Smooth muscle cell (in vitro differentiated cells): ENCODE data around the gene FBXL20. TPM values are rescaled to one million over a fixed set of nuclear protein-coding genes. Genes with fewer than 3 reads are reported as not detected.

Source experiments
- DNase-seq: peaks from one replicate; lab custom pipeline; 2025; ENCODE audit not compliant: unreplicated experiment; lab: John Stamatoyannopoulos, UW
- H2AFZ ChIP-seq: fragments of 200-600 bp; sonication (generic); 2 replicates; pipeline ENCODE4 v1.6.0; 2016; ENCODE audit warnings: antibody characterized with exemption, low read depth, mild to moderate bottlenecking
- H3F3A ChIP-seq: fragments of 200-600 bp; sonication (generic); 2 replicates; pipeline ENCODE4 v1.6.0; 2017; ENCODE audit warnings: antibody characterized with exemption, low read depth
- H3K27ac ChIP-seq: fragments of 200-600 bp; sonication (generic); 2 replicates; pipeline ENCODE4 v1.5.1; 2016; ENCODE audit warnings: low read depth, mild to moderate bottlenecking
- H3K27me3 ChIP-seq: fragments of 200-600 bp; sonication (generic); 2 replicates; pipeline ENCODE4 v1.6.1; 2016; ENCODE audit warnings: low read depth, mild to moderate bottlenecking
- H3K36me3 ChIP-seq: fragments of 200-600 bp; sonication (generic); 2 replicates; pipeline ENCODE4 v1.5.1; 2016; ENCODE audit warnings: low read depth
- H3K4me1 ChIP-seq: fragments of 200-600 bp; sonication (generic); 2 replicates; pipeline ENCODE4 v1.5.1; 2016; ENCODE audit warnings: low read depth
- H3K4me2 ChIP-seq: fragments of 200-600 bp; sonication (generic); 2 replicates; pipeline ENCODE4 v1.6.0; 2016; ENCODE audit warnings: mild to moderate bottlenecking
- H3K4me3 ChIP-seq: fragments of 200-600 bp; sonication (generic); 2 replicates; pipeline ENCODE4 v1.5.1; 2016; ENCODE audit warnings: mild to moderate bottlenecking
- H3K79me2 ChIP-seq: fragments of 200-600 bp; sonication (generic); 2 replicates; pipeline ENCODE4 v1.6.0; 2016; ENCODE audit warnings: low read depth, mild to moderate bottlenecking
- H3K9ac ChIP-seq: fragments of 200-600 bp; sonication (generic); 2 replicates; pipeline ENCODE4 v1.6.0; 2016; ENCODE audit warnings: low read depth
- H3K9me3 ChIP-seq: fragments of 200-600 bp; sonication (generic); replicated peaks from 2 replicates; pipeline ENCODE4 v1.5.1; 2016; ENCODE audit warnings: low read depth
- H4K20me1 ChIP-seq: fragments of 200-600 bp; sonication (generic); 2 replicates; pipeline ENCODE4 v1.6.0; 2016; ENCODE audit warnings: low read depth
- CTCF ChIP-seq: fragments of 200-600 bp; sonication (generic); IDR thresholded peaks from 2 replicates; pipeline ENCODE4 v1.5.1; 2017; ENCODE audit warnings: borderline replicate concordance, mild to moderate bottlenecking, antibody characterized with exemption; ENCODE audit not compliant: insufficient read depth, poor library complexity, severe bottlenecking
- WGBS: methylation state at CpG from one replicate; pipeline ENCODE4 v1.1.7; 2016; ENCODE audit warnings: low lambda C conversion rate; 5-methylcytosine and 5-hydroxymethylcytosine counted together
- polyA plus RNA-seq: library from polyadenylated mRNA; unstranded; fragments of >200 nt; fragmentation: Nextera tagmentation; extraction: Ambion mirVana; gene quantifications from 2 replicates; pipeline ENCODE4 v1.2.1, GENCODE V29; 2016
- total RNA-seq: library from RNA; depleted of rRNA; stranded (reverse); fragments of >200 nt; gene quantifications from 2 replicates; pipeline ENCODE4 v1.2.3, GENCODE V29; 2014

Gene FBXL20
- total and polyA plus RNA-seq, 2 experiments from 2014 or later = 8.0 to 19.9 TPM

- no peak overlapping the region for H3K27ac ChIP-seq
- no peaks in the 10 kb centered on the region for H3K27me3 ChIP-seq
- 94% methylated on average over 2 of the region's 2 CpGs for WGBS
- H3K9me3 ChIP-seq = no peaks in the 10 kb centered on the region
- H2AFZ ChIP-seq = no peak overlapping the region
- no peaks in the 10 kb centered on the region for H3F3A ChIP-seq
- no peak for DNase-seq
- H3K4me3 ChIP-seq = no peak overlapping the region
- no peak for TF ChIP-seq CTCF
- H4K20me1 ChIP-seq = peaks cover 91% of the 10 kb centered on the region
- peaks cover 57% of the 10 kb centered on the region for H3K79me2 ChIP-seq
- H3K4me1 ChIP-seq = no peaks in the 10 kb centered on the region
- no peak overlapping the region for H3K9ac ChIP-seq
- H3K36me3 ChIP-seq = no peaks in the 10 kb centered on the region
- no peak overlapping the region for H3K4me2 ChIP-seq
Measured at GRCh38 chr17:39393736-39394135, 7.7 kb downstream of the FBXL20 start.

GRCh38 chr17:39391448-39391847 is 10.0 kb downstream of the FBXL20 start:
- Histone ChIP-seq H3K9me3 (no peaks in the 10 kb centered on the region), H3K4me1 (no peaks in the 10 kb centered on the region), H3K79me2 (peaks cover 45% of the 10 kb centered on the region), H3K27ac (no peak overlapping the region), H3F3A (no peaks in the 10 kb centered on the region), H4K20me1 (peaks cover 90% of the 10 kb centered on the region), H3K27me3 (no peaks in the 10 kb centered on the region), H3K4me3 (no peak overlapping the region), H3K9ac (no peak overlapping the region), H3K36me3 (no peaks in the 10 kb centered on the region), H2AFZ (no peak overlapping the region), H3K4me2 (no peak overlapping the region)
- WGBS = 90% methylated on average over 5 of the region's 5 CpGs
- no peak for TF ChIP-seq CTCF
- no peak for DNase-seq

GRCh38 chr17:39385040-39385439 is 16.4 kb downstream of the FBXL20 start:
- H3K9ac ChIP-seq = no peak overlapping the region
- H3K79me2 ChIP-seq = peaks cover 17% of the 10 kb centered on the region
- no peak overlapping the region for H3K27ac ChIP-seq
- H3K4me2 ChIP-seq = no peak overlapping the region
- no peaks in the 10 kb centered on the region for H3K36me3 ChIP-seq
- WGBS = 90% methylated on average over 6 of the region's 6 CpGs
- no peak overlapping the region for H3K4me3 ChIP-seq
- TF ChIP-seq CTCF = no peak
- H3K4me1 ChIP-seq = no peaks in the 10 kb centered on the region
- H3K27me3 ChIP-seq = no peaks in the 10 kb centered on the region
- H3F3A ChIP-seq = no peaks in the 10 kb centered on the region
- no peak for DNase-seq
- H2AFZ ChIP-seq = no peak overlapping the region
- peaks cover 89% of the 10 kb centered on the region for H4K20me1 ChIP-seq
- no peaks in the 10 kb centered on the region for H3K9me3 ChIP-seq

GRCh38 chr17:39380144-39380543 is 21.3 kb downstream of the FBXL20 start:
- no peak overlapping the region for H3K4me3 ChIP-seq
- 89% methylated on average over 2 of the region's 2 CpGs for WGBS
- no peak for TF ChIP-seq CTCF
- H4K20me1 ChIP-seq = peaks cover 96% of the 10 kb centered on the region
- no peaks in the 10 kb centered on the region for H3K36me3 ChIP-seq
- H3K4me1 ChIP-seq = no peaks in the 10 kb centered on the region
- H3K79me2 ChIP-seq = peaks cover 18% of the 10 kb centered on the region
- no peaks in the 10 kb centered on the region for H3K9me3 ChIP-seq
- H3F3A ChIP-seq = no peaks in the 10 kb centered on the region
- DNase-seq = no peak
- no peak overlapping the region for H3K27ac ChIP-seq
- no peak overlapping the region for H3K9ac ChIP-seq
- H3K27me3 ChIP-seq = no peaks in the 10 kb centered on the region
- H2AFZ ChIP-seq = no peak overlapping the region
- no peak overlapping the region for H3K4me2 ChIP-seq
